A549 treated with ZK216348 at 1 μM for 4 hours (cell line): ENCODE results near the gene NECTIN1. TPM values are rescaled to one million over a fixed set of nuclear protein-coding genes. Genes with fewer than 3 reads are reported as not detected.

ENCODE experiments used
- total RNA-seq: library from RNA; stranded (reverse); fragments of 200-300 nt; extraction: Qiagen RNA extraction; gene quantifications from 5 replicates; pipeline ENCODE4 v1.2.3, GENCODE V29; 2022; ENCODE audit warnings: low read depth

NECTIN1 gene, protein sequence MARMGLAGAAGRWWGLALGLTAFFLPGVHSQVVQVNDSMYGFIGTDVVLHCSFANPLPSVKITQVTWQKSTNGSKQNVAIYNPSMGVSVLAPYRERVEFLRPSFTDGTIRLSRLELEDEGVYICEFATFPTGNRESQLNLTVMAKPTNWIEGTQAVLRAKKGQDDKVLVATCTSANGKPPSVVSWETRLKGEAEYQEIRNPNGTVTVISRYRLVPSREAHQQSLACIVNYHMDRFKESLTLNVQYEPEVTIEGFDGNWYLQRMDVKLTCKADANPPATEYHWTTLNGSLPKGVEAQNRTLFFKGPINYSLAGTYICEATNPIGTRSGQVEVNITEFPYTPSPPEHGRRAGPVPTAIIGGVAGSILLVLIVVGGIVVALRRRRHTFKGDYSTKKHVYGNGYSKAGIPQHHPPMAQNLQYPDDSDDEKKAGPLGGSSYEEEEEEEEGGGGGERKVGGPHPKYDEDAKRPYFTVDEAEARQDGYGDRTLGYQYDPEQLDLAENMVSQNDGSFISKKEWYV
- total RNA-seq, result 6.6 to 11.0 TPM (median 9.6 TPM) in 5 replicates

GRCh38 chr11:119728651-119729580, at the start of gene NECTIN1:
TSS of gene NECTIN1 (minus strand) at chr11:119729200. CDS start at chr11:119728553, 647 bp downstream.

